ENCODE measurements around the gene HDGFL3.

- TF ChIP-seq CTCF (IDR thresholded peaks at IDR 0.05): no peak
- TF ChIP-seq POLR2A (IDR thresholded peaks at IDR 0.05): no peak
Measured at GRCh38 chr15:83099290-83099689, 108.3 kb downstream of the HDGFL3 start.

Measured in esophagus squamous epithelium (tissue), 4 donors.